WERI-Rb-1 (cell line): Measurements from ENCODE around the gene IGLON5.

ENCODE experiments used
- DNase-seq: peaks from one replicate; pipeline ENCODE4 v3.0.0-alpha.2; 2020
- H3K27ac ChIP-seq: fragments of 250-450 bp; sonication (Bioruptor Pico); 2 replicates; pipeline ENCODE4 v1.5.1; 2020; ENCODE audit warnings: mild to moderate bottlenecking, moderate library complexity
- H3K27me3 ChIP-seq: fragments of 250-450 bp; sonication (Bioruptor Pico); 2 replicates; pipeline ENCODE4 v1.5.1; 2021; ENCODE audit warnings: mild to moderate bottlenecking, low read depth, moderate library complexity; ENCODE audit not compliant: insufficient read depth, severe bottlenecking
- H3K36me3 ChIP-seq: fragments of 250-450 bp; sonication (Bioruptor Pico); 2 replicates; pipeline ENCODE4 v1.5.1; 2020; ENCODE audit warnings: mild to moderate bottlenecking, moderate library complexity
- H3K4me3 ChIP-seq: 2 replicates; pipeline ENCODE4 v1.5.1; 2011; ENCODE audit warnings: low read depth, mild to moderate bottlenecking, control low read depth, low read length
- H3K9me3 ChIP-seq: fragments of 250-450 bp; sonication (Bioruptor Pico); 2 replicates; pipeline ENCODE4 v1.5.1; 2021; ENCODE audit warnings: mild to moderate bottlenecking, moderate library complexity; ENCODE audit not compliant: severe bottlenecking
- TF ChIP-seq, protein P1 (sequence below): IDR thresholded peaks from 2 replicates; pipeline ENCODE4 v1.5.1; 2011; ENCODE audit warnings: low read depth, mild to moderate bottlenecking, control low read depth, inconsistent platforms, low read length

IGLON5 gene

GRCh38 chr19:51341976-51342580, 30.6 kb downstream of the IGLON5 start, which contains the start of gene VSIG10L:
TSS of gene VSIG10L (minus strand) at chr19:51342139. CDS start at chr19:51342124, 15 bp downstream.
- no peak for DNase-seq
- Histone ChIP-seq H3K9me3 (no peaks in the 10 kb centered on the region), H3K36me3 (peaks cover 13% of the 10 kb centered on the region), H3K27ac (no peak within 1 kb of the TSS), H3K4me3 (no peak within 1 kb of the TSS), H3K27me3 (no peaks in the 10 kb centered on the region)
- TF ChIP-seq, protein P1, sequence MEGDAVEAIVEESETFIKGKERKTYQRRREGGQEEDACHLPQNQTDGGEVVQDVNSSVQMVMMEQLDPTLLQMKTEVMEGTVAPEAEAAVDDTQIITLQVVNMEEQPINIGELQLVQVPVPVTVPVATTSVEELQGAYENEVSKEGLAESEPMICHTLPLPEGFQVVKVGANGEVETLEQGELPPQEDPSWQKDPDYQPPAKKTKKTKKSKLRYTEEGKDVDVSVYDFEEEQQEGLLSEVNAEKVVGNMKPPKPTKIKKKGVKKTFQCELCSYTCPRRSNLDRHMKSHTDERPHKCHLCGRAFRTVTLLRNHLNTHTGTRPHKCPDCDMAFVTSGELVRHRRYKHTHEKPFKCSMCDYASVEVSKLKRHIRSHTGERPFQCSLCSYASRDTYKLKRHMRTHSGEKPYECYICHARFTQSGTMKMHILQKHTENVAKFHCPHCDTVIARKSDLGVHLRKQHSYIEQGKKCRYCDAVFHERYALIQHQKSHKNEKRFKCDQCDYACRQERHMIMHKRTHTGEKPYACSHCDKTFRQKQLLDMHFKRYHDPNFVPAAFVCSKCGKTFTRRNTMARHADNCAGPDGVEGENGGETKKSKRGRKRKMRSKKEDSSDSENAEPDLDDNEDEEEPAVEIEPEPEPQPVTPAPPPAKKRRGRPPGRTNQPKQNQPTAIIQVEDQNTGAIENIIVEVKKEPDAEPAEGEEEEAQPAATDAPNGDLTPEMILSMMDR: no peak

DNA sequence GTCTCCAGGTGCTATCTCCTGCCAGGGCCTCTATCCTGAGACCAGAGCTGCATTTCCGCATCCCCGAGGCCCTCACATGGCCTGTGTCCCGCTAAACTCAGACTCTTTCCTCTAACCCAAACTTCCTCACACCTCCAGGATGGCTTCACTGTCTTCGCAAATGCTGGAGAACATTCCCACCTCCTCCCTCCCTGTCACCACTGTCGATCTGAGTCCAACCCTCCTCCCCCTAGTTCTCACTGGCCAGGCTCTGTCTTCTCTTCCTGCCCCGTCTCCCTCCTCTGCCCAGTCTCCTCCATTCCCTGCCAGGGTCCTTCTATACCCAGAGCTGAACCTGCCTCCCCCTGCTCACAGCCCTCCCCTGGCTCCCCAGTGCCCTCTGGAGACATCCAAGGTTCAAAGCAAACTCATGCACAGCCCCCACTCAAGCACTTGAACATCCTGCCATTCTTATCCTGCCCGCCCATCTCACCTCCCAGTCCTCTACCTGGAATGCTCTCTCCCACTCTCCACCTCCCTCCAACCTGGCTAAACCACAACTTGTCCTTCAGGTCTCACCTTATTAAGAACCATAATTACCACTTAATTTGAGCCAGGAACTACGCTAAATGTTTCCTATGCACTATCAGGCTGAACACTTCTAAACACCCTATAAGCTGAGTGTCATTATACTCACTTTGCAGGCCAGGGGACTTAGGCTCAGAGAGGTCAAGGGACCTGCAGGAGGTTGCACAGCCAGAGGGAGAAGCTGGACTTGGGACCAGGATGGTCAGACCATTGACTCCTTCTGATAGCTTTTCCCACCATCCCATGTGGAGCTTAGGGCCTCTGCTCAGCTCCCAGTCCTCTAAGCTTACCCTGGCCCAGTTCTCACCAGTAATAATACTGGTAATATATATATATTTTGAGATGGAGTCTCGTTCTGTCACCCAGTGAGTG, 31.5 kb downstream of the IGLON5 start:
- Histone ChIP-seq H3K4me3 (no peak overlapping the region), H3K27me3 (no peaks in the 10 kb centered on the region), H3K27ac (no peak overlapping the region), H3K9me3 (no peaks in the 10 kb centered on the region), H3K36me3 (peaks cover 13% of the 10 kb centered on the region)
- DNase-seq: no peak
- TF ChIP-seq, protein P1: no peak

GRCh38 chr19:51345076-51345620, 33.7 kb downstream of the IGLON5 start:
- DNase-seq: peak; percentile 1
- no peak overlapping the region for H3K27ac ChIP-seq
- no peaks in the 10 kb centered on the region for H3K9me3 ChIP-seq
- TF ChIP-seq, protein P1: no peak
- H3K27me3 ChIP-seq: no peaks in the 10 kb centered on the region
- H3K36me3 ChIP-seq: peaks cover 19% of the 10 kb centered on the region
- H3K4me3 ChIP-seq: no peak overlapping the region

- Histone ChIP-seq H3K27me3 (no peaks in the 10 kb centered on the region), H3K4me3 (no peak overlapping the region), H3K27ac (no peak overlapping the region), H3K36me3 (peaks cover 27% of the 10 kb centered on the region), H3K9me3 (peaks cover 3% of the 10 kb centered on the region)
- TF ChIP-seq, protein P1: 0 out of 2 replicates have a peak, but pooled peaks have one; percentile 12
- peak; percentile 5 for DNase-seq
These were observed 35.3 kb downstream of the IGLON5 start for GRCh38 chr19:51346742-51347141.

- Histone ChIP-seq H3K27me3 (no peaks in the 10 kb centered on the region), H3K27ac (no peak overlapping the region), H3K36me3 (peaks cover 28% of the 10 kb centered on the region), H3K4me3 (no peak overlapping the region), H3K9me3 (peaks cover 3% of the 10 kb centered on the region)
- peak; percentile 2 for DNase-seq
- TF ChIP-seq, protein P1: no peak
These were observed 35.9 kb downstream of the IGLON5 start for GRCh38 chr19:51347209-51347928.
